Measurements from ENCODE around the gene ZDHHC13. TPM values are rescaled to one million over a fixed set of nuclear protein-coding genes. Genes with fewer than 3 reads are reported as not detected.

Gene ZDHHC13
- polyA plus RNA-seq, 1 of the 3 experiments (the other 2 are of a cell fraction), result 8.2 TPM

DNA sequence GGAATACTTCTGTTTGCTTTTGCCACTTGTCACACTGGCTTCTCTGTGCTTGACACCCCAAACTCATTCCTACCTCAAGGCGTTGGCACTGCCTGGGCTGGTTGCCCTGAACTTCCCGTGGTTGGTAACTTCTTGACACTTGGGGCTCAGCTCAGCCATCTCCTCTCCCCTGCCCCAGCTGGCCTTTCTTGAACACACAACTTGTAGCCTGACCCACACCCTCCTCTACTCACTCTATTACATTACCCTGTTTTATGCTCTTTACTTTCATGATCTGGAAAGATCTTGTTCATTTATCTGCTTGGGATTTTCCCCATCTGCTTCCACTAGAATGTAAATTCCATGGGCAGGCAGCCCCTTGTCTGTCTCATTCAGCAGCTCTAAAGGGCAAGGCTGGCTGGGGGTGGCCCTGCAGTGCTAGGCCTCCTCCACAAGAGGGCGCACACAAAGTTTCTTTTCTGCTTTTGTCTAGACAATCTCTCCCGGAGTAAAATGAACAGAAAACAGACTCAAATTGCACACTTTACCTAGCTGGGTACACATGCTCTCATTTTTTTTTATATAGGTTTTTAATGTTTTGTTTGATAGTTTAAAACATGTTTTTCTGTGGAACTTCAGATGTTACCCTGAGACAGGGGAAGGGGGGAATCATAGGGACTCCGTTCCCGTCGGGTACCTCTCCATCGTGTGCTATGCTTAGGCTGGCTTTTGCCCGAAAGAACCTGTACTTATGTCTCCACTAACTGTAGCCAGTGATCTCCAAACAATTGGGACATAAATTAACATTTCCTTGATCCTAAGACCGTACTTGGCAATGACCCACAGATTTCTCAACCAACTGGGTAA, 40.0 kb upstream of the ZDHHC13 start:
- CTCF ChIA-PET, result interaction anchor here (0.5 to 13.3 kb wide), 67 partner anchors 9 to 914 kb away, joined by 3 to 328 read pairs (median 4); partner anchors contain the start of genes E2F8 and MRGPRX2
- H3K4me1 ChIP-seq (ENCODE audit: control insufficient read depth in 1 of 2, insufficient read depth in 2 of 2, low read depth in 1 of 2, low read length in 1 of 2), result peaks cover 0 to 15% of the 10 kb centered on the region in 2 experiments; a peak in 3 of 4 replicates
- H4K20me1 ChIP-seq (ENCODE audit: insufficient read depth), result no peaks in the 10 kb centered on the region
- POLR2A ChIA-PET, result no interaction called here
- no peaks in the 10 kb centered on the region for H3K27me3 ChIP-seq (ENCODE audit: insufficient read depth)
- no peaks in the 10 kb centered on the region for H3K9me2 ChIP-seq
- H3K4me2 ChIP-seq, result no peak overlapping the region
- peaks cover 6% of the 10 kb centered on the region for H3F3A ChIP-seq (replicated peaks; ENCODE audit: insufficient read depth)
- H3K4me3 ChIP-seq (ENCODE audit: low read depth in 2 of 2, low read length in 1 of 2), result no peak overlapping the region; a peak in 1 of 4 replicates
- H3K79me2 ChIP-seq (ENCODE audit: insufficient read depth), result no peaks in the 10 kb centered on the region
- H2AFZ ChIP-seq (ENCODE audit: low read depth), result no peak overlapping the region
- no peaks in the 10 kb centered on the region for H3K36me3 ChIP-seq (replicated peaks in 1 of 2; ENCODE audit: control insufficient read depth in 1 of 2, insufficient read depth in 2 of 2, low read length in 1 of 2)
- TF ChIP-seq SMC3 (IDR thresholded peaks at IDR 0.05; ENCODE audit: low read depth, low read length) (peak; percentile 75), RAD21 (IDR thresholded peaks at IDR 0.05; ENCODE audit: low read length) (peak; percentile 72), GABPA (IDR thresholded peaks at IDR 0.05; ENCODE audit: low read depth) (no peak), CTCF (IDR thresholded peaks at IDR 0.05) (peak; percentile 98)
- peak overlapping the region in 1 of 2 experiments; percentile 39; a peak in 1 of 4 replicates for H3K27ac ChIP-seq (ENCODE audit: low read depth in 2 of 2, low read length in 1 of 2)
- H3K9ac ChIP-seq, result no peak overlapping the region
- DNase-seq, result peak; percentile 80
- no peaks in the 10 kb centered on the region for H3K9me3 ChIP-seq
- WGBS (ENCODE audit: low lambda C conversion rate), result 50% methylated on average over 10 of the region's 10 CpGs

DNA sequence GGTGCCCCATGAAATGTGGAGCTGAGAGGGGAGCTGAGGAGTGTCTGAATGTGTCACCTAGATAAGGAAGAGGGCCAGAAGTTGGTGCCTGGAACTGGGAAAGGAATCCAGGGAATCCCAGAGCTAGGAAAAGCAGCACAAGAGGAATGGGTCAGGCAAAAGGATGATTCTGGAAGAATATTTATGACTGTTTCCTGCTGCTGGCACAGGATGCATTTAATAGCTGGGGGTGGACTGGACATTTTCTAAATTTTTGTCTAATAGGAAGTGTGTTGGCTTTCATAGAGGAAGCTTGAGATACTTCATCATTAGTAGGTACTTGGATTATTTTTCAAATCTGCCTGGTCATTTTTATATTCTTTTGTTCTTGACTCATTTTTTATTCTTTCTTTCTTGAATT, 39.0 kb upstream of the ZDHHC13 start:
- Histone ChIP-seq H3K9me3 (no peaks in the 10 kb centered on the region), H3K9ac (no peak overlapping the region), H3K27ac (ENCODE audit: low read depth in 2 of 2, low read length in 1 of 2) (peak overlapping the region in 1 of 2 experiments; percentile 55; a peak in 1 of 4 replicates), H3K36me3 (replicated peaks in 1 of 2; ENCODE audit: control insufficient read depth in 1 of 2, insufficient read depth in 2 of 2, low read length in 1 of 2) (no peaks in the 10 kb centered on the region), H3K9me2 (no peaks in the 10 kb centered on the region), H3K27me3 (ENCODE audit: insufficient read depth) (no peaks in the 10 kb centered on the region; the same call in 1 of the 2 replicates), H3F3A (replicated peaks; ENCODE audit: insufficient read depth) (peaks cover 6% of the 10 kb centered on the region), H3K79me2 (ENCODE audit: insufficient read depth) (no peaks in the 10 kb centered on the region), H3K4me2 (no peak overlapping the region), H2AFZ (ENCODE audit: low read depth) (no peak overlapping the region), H3K4me1 (ENCODE audit: control insufficient read depth in 1 of 2, insufficient read depth in 2 of 2, low read depth in 1 of 2, low read length in 1 of 2) (peaks cover 0 to 13% of the 10 kb centered on the region in 2 experiments; a peak in 3 of 4 replicates), H3K4me3 (ENCODE audit: low read depth in 2 of 2, low read length in 1 of 2) (no peak overlapping the region), H4K20me1 (ENCODE audit: insufficient read depth) (no peaks in the 10 kb centered on the region)
- TF ChIP-seq GABPA (IDR thresholded peaks at IDR 0.05; ENCODE audit: low read depth) (no peak), FOXJ3 (CRISPR knock-in tag; IDR thresholded peaks at IDR 0.05) (no peak), CTCF (IDR thresholded peaks at IDR 0.05) (no peak), RXRA (IDR thresholded peaks at IDR 0.05; ENCODE audit: borderline replicate concordance, low read depth) (no peak), ELF1 (IDR thresholded peaks at IDR 0.05) (no peak), MXI1 (IDR thresholded peaks at IDR 0.05; ENCODE audit: low read depth, low read length) (no peak), FOSL2 (IDR thresholded peaks at IDR 0.05; ENCODE audit: borderline replicate concordance, low read depth) (no peak), TAF1 (IDR thresholded peaks at IDR 0.05; ENCODE audit: borderline replicate concordance, low read depth, low read length) (no peak), JUND (IDR thresholded peaks at IDR 0.05) (no peak)
- TF ChIP-seq, protein P1, sequence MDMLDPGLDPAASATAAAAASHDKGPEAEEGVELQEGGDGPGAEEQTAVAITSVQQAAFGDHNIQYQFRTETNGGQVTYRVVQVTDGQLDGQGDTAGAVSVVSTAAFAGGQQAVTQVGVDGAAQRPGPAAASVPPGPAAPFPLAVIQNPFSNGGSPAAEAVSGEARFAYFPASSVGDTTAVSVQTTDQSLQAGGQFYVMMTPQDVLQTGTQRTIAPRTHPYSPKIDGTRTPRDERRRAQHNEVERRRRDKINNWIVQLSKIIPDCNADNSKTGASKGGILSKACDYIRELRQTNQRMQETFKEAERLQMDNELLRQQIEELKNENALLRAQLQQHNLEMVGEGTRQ (IDR thresholded peaks at IDR 0.05; ENCODE audit: borderline replicate concordance, low read depth, low read length), result no peak
- TF ChIP-seq, protein P2, sequence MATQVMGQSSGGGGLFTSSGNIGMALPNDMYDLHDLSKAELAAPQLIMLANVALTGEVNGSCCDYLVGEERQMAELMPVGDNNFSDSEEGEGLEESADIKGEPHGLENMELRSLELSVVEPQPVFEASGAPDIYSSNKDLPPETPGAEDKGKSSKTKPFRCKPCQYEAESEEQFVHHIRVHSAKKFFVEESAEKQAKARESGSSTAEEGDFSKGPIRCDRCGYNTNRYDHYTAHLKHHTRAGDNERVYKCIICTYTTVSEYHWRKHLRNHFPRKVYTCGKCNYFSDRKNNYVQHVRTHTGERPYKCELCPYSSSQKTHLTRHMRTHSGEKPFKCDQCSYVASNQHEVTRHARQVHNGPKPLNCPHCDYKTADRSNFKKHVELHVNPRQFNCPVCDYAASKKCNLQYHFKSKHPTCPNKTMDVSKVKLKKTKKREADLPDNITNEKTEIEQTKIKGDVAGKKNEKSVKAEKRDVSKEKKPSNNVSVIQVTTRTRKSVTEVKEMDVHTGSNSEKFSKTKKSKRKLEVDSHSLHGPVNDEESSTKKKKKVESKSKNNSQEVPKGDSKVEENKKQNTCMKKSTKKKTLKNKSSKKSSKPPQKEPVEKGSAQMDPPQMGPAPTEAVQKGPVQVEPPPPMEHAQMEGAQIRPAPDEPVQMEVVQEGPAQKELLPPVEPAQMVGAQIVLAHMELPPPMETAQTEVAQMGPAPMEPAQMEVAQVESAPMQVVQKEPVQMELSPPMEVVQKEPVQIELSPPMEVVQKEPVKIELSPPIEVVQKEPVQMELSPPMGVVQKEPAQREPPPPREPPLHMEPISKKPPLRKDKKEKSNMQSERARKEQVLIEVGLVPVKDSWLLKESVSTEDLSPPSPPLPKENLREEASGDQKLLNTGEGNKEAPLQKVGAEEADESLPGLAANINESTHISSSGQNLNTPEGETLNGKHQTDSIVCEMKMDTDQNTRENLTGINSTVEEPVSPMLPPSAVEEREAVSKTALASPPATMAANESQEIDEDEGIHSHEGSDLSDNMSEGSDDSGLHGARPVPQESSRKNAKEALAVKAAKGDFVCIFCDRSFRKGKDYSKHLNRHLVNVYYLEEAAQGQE (IDR thresholded peaks at IDR 0.05; ENCODE audit: low read depth, low read length), result no peak
- no peak for DNase-seq
- CTCF ChIA-PET, result interaction anchor here (0.9 to 13.3 kb wide), 25 partner anchors 9 to 642 kb away, joined by 3 to 328 read pairs (median 5); partner anchors contain the start of gene MRGPRX2
- POLR2A ChIA-PET, result no interaction called here
